Endodermal cell (in vitro differentiated cells): ENCODE results near the gene TNFAIP8L3. TPM values are rescaled to one million over a fixed set of nuclear protein-coding genes. Genes with fewer than 3 reads are reported as not detected.

Source experiments
- DNase-seq: peaks from one replicate; pipeline ENCODE4 v3.0.0-alpha.2; 2017
- H3K27ac ChIP-seq: 2 replicates; pipeline ENCODE4 v1.5.1; 2013; ENCODE audit warnings: mild to moderate bottlenecking, low read depth, low read length, moderate library complexity
- H3K27me3 ChIP-seq: 2 replicates; pipeline ENCODE4 v1.6.1; 2013; ENCODE audit warnings: mild to moderate bottlenecking, low read length, moderate library complexity; ENCODE audit not compliant: insufficient read depth, control insufficient read depth, poor library complexity, severe bottlenecking
- H3K36me3 ChIP-seq: 2 replicates; pipeline ENCODE4 v1.7.0; 2013; ENCODE audit warnings: mild to moderate bottlenecking, low read length, moderate library complexity; ENCODE audit not compliant: control insufficient read depth, insufficient read depth
- H3K4me1 ChIP-seq: one replicate; pipeline ENCODE4 v1.7.0; 2013; ENCODE audit warnings: low read length; ENCODE audit not compliant: control insufficient read depth, insufficient read depth
- H3K4me3 ChIP-seq: 2 replicates; pipeline ENCODE4 v1.5.1; 2013; ENCODE audit warnings: mild to moderate bottlenecking, low read length, moderate library complexity
- H3K9ac ChIP-seq: 2 replicates; pipeline ENCODE4 v1.6.1; 2013; ENCODE audit warnings: mild to moderate bottlenecking, low read length, moderate library complexity; ENCODE audit not compliant: poor library complexity, severe bottlenecking; ENCODE audit errors: extremely low read depth
- H3K9me3 ChIP-seq: 2 replicates; pipeline ENCODE4 v1.6.1; 2013; ENCODE audit warnings: mild to moderate bottlenecking, low read length, moderate library complexity; ENCODE audit not compliant: control insufficient read depth
- H3K27ac Mint-ChIP-seq: 2 replicates; pipeline ENCODE4 v1.8.0; 2020; ENCODE audit warnings: mixed read lengths
- H3K27me3 Mint-ChIP-seq: 2 replicates; pipeline ENCODE4 v1.8.0; 2021; ENCODE audit warnings: mild to moderate bottlenecking, mixed read lengths; ENCODE audit not compliant: insufficient read depth
- H3K36me3 Mint-ChIP-seq: 2 replicates; pipeline ENCODE4 v1.8.0; 2020; ENCODE audit warnings: low read depth, mixed read lengths
- H3K4me1 Mint-ChIP-seq: 2 replicates; pipeline ENCODE4 v1.8.0; 2020; ENCODE audit warnings: mixed read lengths
- H3K4me3 Mint-ChIP-seq: 2 replicates; pipeline ENCODE4 v1.8.0; 2020; ENCODE audit warnings: mild to moderate bottlenecking, moderate library complexity, mixed read lengths
- H3K9me3 Mint-ChIP-seq: 2 replicates; pipeline ENCODE4 v1.8.0; 2020; ENCODE audit warnings: mild to moderate bottlenecking, mixed read lengths
- WGBS, 2 experiments: methylation state at CpG; one replicate each; pipeline versions ENCODE4 v1.1.5 to v1.1.7; 2013; ENCODE audit warnings: missing lambda C conversion rate in 2 of 2, mixed read lengths in 1 of 2; ENCODE audit not compliant: insufficient coverage in 1 of 2, insufficient read length in 1 of 2; 5-methylcytosine and 5-hydroxymethylcytosine counted together
- total RNA-seq, 2 donors: library from RNA; stranded (reverse); fragmentation: NEBNext Ultra II Directional in 1 of 2; extraction: Animal tissue kit (Norgen Biotek cat#: 25700) in 1 of 2; gene quantifications; 2 replicates in 1 of 2; 3 replicates in 1 of 2; pipeline ENCODE4 v1.2.1, GENCODE V29; 2021
- TF ChIP-seq, protein P1 (sequence below): fragments of 200-600 bp; sonication (generic); conservative IDR thresholded peaks from 2 replicates; pipeline ENCODE4 v1.5.0; 2021; ENCODE audit warnings: antibody characterized with exemption, mild to moderate bottlenecking

TNFAIP8L3 gene
- total RNA-seq, 2 donors from 2014 or later, result 0.31 TPM; not detected in 1

DNA sequence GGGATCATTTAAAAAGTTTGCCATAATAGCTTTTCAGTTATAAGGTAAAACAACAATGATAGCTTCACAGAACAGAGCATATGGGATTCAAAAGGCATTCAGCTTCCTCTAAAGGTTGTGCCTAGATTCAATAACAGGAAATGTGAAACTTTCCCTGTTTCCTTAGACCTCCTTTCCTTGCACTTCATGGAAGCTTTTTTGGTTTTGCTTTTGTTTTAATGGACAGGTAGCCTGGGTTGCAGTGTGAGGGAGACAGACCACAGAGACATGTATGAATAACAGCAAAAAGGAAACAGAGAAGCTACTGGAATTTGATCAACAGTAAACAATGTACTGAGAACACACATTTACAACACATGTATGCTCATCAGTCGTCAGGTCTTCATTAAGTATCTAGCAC is 2.3 kb upstream of the TNFAIP8L3 start:
- H3K4me1 ChIP-seq, result peaks cover 3% of the 10 kb centered on the region
- Mint-ChIP-seq H3K36me3 (no peaks in the 10 kb centered on the region), H3K4me3 (no peak overlapping the region), H3K4me1 (peaks cover 3% of the 10 kb centered on the region), H3K9me3 (no peaks in the 10 kb centered on the region), H3K27ac (no peak overlapping the region), H3K27me3 (peaks cover 78% of the 10 kb centered on the region)
- peaks cover 73% of the 10 kb centered on the region for H3K27me3 ChIP-seq
- no peak overlapping the region for H3K4me3 ChIP-seq
- no peak overlapping the region for H3K27ac ChIP-seq
- TF ChIP-seq, protein P1, sequence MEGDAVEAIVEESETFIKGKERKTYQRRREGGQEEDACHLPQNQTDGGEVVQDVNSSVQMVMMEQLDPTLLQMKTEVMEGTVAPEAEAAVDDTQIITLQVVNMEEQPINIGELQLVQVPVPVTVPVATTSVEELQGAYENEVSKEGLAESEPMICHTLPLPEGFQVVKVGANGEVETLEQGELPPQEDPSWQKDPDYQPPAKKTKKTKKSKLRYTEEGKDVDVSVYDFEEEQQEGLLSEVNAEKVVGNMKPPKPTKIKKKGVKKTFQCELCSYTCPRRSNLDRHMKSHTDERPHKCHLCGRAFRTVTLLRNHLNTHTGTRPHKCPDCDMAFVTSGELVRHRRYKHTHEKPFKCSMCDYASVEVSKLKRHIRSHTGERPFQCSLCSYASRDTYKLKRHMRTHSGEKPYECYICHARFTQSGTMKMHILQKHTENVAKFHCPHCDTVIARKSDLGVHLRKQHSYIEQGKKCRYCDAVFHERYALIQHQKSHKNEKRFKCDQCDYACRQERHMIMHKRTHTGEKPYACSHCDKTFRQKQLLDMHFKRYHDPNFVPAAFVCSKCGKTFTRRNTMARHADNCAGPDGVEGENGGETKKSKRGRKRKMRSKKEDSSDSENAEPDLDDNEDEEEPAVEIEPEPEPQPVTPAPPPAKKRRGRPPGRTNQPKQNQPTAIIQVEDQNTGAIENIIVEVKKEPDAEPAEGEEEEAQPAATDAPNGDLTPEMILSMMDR, result no peak
- DNase-seq, result no peak
- no peaks in the 10 kb centered on the region for H3K36me3 ChIP-seq
- H3K9ac ChIP-seq, result no peak overlapping the region
- H3K9me3 ChIP-seq, result no peaks in the 10 kb centered on the region
- WGBS, 2 experiments, result 70% methylated on average over 1 of the region's 1 CpG; no CpG with 5 or more reads in 1 of the 2 experiments

DNA sequence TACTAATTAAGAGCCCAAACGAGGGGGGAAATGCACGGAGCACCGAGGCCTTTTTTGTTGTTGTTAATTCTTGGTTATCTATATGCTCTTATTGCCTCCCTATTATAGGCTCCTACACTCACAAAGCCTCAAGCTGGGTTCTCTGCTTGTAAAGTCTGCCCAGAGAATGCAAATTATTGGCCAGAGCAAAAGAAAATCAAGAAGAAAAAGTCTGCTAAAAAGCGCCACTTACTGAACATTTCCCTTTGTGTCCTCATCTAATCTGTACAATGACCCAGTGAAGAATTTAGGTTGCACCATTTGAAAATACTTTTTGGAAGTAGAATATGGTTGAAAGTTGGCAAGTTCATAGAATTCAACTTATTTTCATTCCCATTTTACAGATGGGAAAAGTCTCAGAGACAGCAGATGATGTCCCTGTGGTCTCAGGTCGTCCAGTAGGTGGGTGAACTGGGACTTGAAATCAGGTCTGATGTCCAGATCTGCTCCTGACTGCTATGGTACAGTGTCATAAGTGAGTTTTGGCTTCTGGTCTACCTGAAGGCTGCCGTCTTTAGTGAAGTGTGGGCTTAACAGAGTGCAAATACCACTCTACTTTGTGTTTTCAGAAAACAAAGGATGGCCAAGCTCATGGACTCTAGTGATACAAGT is 1.1 kb upstream of the TNFAIP8L3 start:
- H3K27me3 ChIP-seq, result peaks cover 85% of the 10 kb centered on the region
- H3K27ac ChIP-seq, result no peak overlapping the region
- H3K36me3 ChIP-seq, result no peaks in the 10 kb centered on the region
- WGBS, 2 experiments, result 83 to 94% methylated on average over 3 of the region's 6 CpGs
- Mint-ChIP-seq H3K27me3 (peaks cover 88% of the 10 kb centered on the region), H3K27ac (no peak overlapping the region), H3K36me3 (no peaks in the 10 kb centered on the region), H3K4me3 (peak overlapping the region; percentile 64), H3K9me3 (no peaks in the 10 kb centered on the region), H3K4me1 (peaks cover 3% of the 10 kb centered on the region)
- H3K9me3 ChIP-seq, result no peaks in the 10 kb centered on the region
- no peak overlapping the region for H3K9ac ChIP-seq
- peaks cover 3% of the 10 kb centered on the region for H3K4me1 ChIP-seq
- peak overlapping the region; percentile 79 for H3K4me3 ChIP-seq
- DNase-seq, result no peak
- TF ChIP-seq, protein P1, result no peak

DNA sequence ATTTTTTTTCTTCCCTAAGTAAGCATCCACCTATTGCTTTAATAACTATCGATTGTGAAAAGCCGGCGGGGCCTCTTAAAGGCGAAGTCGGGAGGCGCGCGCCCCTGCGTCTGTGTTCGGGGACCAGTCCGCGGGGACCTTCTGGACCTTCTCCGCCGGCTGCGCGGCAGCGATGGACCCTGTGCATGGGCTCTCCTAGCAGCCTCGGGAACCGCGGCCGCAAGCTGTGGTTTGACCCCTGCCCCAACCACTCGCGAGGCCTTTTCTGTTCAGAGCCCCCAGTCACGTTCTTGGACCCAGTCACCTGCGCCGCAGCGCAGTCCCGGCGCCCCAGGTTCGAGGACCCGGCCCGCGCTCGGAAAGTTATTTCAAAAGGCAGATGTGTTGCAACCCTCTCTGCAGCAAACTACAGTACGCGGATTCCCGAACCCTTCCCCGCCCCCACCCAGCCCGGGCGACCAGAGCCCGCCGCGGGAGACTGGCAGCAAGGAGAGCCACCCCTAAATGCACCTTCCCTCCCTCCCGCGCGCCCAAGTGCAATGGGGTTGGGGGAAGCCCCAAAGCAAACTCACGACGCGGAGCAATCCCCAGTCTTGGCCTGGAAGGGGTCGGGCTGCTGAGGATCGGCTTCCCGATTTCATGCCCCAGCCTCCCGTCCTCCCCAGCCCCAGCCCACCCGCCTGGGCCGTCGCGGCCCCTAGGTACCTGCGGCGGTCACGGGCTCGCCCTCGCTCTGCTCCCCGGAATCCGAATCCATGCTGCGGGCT is 684 bp downstream of the TNFAIP8L3 start:
- H3K27me3 ChIP-seq, result peaks cover 91% of the 10 kb centered on the region

More for the DNA sequence above, 684 bp downstream of the TNFAIP8L3 start:
- no peak overlapping the region for H3K27ac Mint-ChIP-seq
- no peaks in the 10 kb centered on the region for H3K9me3 Mint-ChIP-seq
- peak overlapping the region; percentile 64 for H3K4me3 Mint-ChIP-seq
- no peaks in the 10 kb centered on the region for H3K36me3 Mint-ChIP-seq
- WGBS, 2 experiments, result 5 to 12% methylated on average over 20 to 65 of the region's 65 CpGs
- Histone ChIP-seq H3K36me3 (no peaks in the 10 kb centered on the region), H3K27ac (no peak overlapping the region), H3K4me3 (peak overlapping the region; percentile 71), H3K9me3 (no peaks in the 10 kb centered on the region), H3K9ac (no peak overlapping the region), H3K4me1 (peaks cover 3% of the 10 kb centered on the region)
- peaks cover 95% of the 10 kb centered on the region for H3K27me3 Mint-ChIP-seq
- peaks cover 3% of the 10 kb centered on the region for H3K4me1 Mint-ChIP-seq
- TF ChIP-seq, protein P1, result no peak
- DNase-seq, result peak; percentile 78
